Measurements from ENCODE around the gene KIF26B.

- TF ChIP-seq CTCF (IDR thresholded peaks at IDR 0.05) (no peak), NPAS2 (CRISPR knock-in tag; IDR thresholded peaks at IDR 0.05; ENCODE audit: borderline replicate concordance) (no peak), HOXA7 (CRISPR knock-in tag; IDR thresholded peaks at IDR 0.05) (no peak), SREBF2 (IDR thresholded peaks at IDR 0.05) (no peak), SMC3 (IDR thresholded peaks at IDR 0.05) (no peak), RAD21 (conservative IDR thresholded peaks at IDR 0.05 in 1 of 2, IDR thresholded peaks at IDR 0.05 in 1 of 2) (no peak), USF2 (IDR thresholded peaks at IDR 0.05) (no peak)
Measured at GRCh38 chr1:245266105-245266504, 111.3 kb downstream of the KIF26B start.

Measured in A549 (cell line).